ENCODE results near the gene QSOX2. TPM values are rescaled to one million over a fixed set of nuclear protein-coding genes. Genes with fewer than 3 reads are reported as not detected.

QSOX2 gene
- total and polyA plus RNA-seq, 7 donors = 0.60 to 10.1 (median 3.5) TPM

DNA sequence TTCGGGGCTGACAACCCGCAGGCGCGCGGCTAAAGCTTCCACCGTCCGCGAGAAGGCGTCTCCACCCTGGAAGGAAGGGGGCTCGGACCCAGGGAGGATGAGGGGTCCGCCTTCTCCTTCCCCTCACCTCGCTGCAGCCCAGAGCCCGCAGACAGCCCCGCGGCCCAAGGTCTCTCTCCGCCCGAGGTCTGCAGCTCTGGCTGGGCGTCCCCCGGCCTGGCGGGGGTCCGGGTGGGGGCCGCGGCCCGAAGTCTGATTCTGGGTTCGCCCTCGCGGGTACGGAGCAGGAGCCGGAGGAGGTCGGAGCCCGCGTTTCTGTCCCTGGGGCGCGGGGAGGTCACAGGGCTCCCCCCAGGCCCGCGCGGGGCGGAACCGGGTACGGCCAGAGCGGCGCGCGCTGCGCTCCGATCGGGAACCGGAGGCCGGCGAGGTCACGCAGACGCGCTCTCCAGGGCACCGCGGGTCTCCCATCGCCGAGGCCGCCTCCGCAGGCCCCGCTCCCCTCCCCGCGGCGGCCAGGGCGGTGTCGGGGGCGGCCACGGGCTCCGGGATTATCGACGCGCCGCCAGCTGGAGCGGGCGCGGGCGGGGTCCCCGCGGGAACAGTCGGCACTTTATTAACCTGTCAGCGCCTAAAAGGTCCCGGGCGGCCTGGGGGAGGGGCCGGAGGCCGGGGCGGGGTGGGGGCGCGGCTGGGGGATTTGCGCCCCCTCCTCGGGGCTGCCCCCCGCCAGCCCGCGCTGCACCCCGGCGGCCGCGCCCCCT lies 52.3 kb downstream of the QSOX2 start:
- peaks cover 0 to 12% (median 4%) of the 10 kb centered on the region in 4 donors for H3K4me1 ChIP-seq
- H3K9me3 ChIP-seq = no peaks in the 10 kb centered on the region
- TF ChIP-seq EP300 (IDR thresholded peaks at IDR 0.05) (no peak), POLR2AphosphoS5 (IDR thresholded peaks at IDR 0.05) (no peak), POLR2A (IDR thresholded peaks at IDR 0.05) (no peak)
- TF ChIP-seq, protein P1, sequence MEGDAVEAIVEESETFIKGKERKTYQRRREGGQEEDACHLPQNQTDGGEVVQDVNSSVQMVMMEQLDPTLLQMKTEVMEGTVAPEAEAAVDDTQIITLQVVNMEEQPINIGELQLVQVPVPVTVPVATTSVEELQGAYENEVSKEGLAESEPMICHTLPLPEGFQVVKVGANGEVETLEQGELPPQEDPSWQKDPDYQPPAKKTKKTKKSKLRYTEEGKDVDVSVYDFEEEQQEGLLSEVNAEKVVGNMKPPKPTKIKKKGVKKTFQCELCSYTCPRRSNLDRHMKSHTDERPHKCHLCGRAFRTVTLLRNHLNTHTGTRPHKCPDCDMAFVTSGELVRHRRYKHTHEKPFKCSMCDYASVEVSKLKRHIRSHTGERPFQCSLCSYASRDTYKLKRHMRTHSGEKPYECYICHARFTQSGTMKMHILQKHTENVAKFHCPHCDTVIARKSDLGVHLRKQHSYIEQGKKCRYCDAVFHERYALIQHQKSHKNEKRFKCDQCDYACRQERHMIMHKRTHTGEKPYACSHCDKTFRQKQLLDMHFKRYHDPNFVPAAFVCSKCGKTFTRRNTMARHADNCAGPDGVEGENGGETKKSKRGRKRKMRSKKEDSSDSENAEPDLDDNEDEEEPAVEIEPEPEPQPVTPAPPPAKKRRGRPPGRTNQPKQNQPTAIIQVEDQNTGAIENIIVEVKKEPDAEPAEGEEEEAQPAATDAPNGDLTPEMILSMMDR (IDR thresholded peaks at IDR 0.05) = no peak
- no peak for DNase-seq
- 4 to 10% methylated on average over 96 of the region's 96 CpGs for WGBS, 2 donors
- peaks cover 50 to 96% (median 88%) of the 10 kb centered on the region in 3 donors for H3K27me3 ChIP-seq
- no peak overlapping the region for H3K27ac ChIP-seq
- no peaks in the 10 kb centered on the region for H3K36me3 ChIP-seq
- H3K4me3 ChIP-seq = no peak overlapping the region
- intact Hi-C loops (cut with DNase I) = no loop called here

DNA sequence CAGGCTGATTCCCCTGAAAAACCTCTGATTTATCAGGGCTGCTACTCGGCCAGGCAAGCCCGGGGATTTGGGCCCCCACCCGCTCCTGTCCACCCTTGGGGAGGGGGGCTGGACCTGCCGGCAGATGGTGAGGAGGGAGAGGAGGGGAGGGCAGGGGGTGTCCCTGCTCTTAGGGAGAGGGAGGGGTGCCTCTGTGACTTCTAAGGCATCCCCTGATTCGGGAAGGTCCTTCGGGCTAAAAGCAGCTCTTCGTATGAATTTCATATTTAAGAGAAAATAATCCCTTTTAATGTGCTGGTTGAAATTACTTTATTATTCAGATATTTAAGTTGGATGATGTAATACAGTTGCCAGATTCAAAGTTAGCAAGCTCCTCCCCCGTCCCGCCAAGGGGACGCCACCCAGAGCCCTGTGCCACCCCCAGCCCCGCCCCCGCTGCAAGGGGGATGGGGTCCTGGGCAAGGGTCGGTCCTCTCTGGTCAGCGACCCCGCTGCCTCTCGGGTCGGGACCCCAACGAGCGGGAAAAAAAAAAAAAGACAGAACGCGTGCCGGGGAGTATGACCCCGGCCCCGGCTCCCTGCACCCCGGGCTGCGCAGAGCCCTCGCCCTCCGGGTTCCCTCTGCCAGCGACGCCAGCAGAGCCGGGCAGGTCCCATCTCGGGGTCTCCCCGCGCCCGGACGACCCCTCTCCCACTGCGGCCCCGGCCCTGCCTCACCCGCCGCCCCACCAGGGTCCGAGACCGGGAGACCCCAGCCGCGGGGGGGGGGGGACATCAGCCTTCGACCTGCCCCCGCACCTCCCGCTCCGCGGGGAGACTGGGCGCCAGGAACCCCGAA lies 53.1 kb downstream of the QSOX2 start:
- WGBS, 2 donors = 5 to 11% methylated on average over 51 of the region's 51 CpGs
- intact Hi-C loops (cut with DNase I) = no loop called here
- no peak overlapping the region for H3K27ac ChIP-seq

DNA sequence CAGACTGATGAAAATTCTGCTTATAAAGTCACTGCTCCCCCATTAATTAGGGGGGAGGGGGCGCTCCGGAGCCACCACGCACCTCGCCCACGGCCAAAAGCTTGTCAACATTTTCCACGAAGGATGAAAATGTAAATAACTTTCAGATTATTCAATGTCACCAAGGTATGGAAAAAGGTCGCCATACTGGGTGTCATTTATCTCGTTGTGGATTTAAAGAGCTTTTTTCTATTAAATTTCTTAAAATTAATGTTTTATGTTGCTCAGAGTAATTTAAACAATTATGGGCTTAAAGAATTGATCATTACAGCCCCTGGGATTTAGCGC lies 53.7 kb downstream of the QSOX2 start:
- intact Hi-C loops (cut with DNase I) = no loop called here
- TF ChIP-seq POLR2A (IDR thresholded peaks at IDR 0.05) (no peak), POLR2AphosphoS5 (IDR thresholded peaks at IDR 0.05) (no peak), EP300 (IDR thresholded peaks at IDR 0.05) (no peak)
- DNase-seq = no peak
- Histone ChIP-seq H3K27me3 (peaks cover 36 to 96% (median 85%) of the 10 kb centered on the region in 3 donors), H3K4me3 (no peak overlapping the region), H3K36me3 (no peaks in the 10 kb centered on the region), H3K4me1 (peaks cover 0 to 10% (median 2%) of the 10 kb centered on the region in 4 donors), H3K27ac (no peak overlapping the region), H3K9me3 (no peaks in the 10 kb centered on the region)
- 20 to 23% methylated on average over 9 of the region's 9 CpGs for WGBS, 2 donors

More for the DNA sequence above, 53.1 kb downstream of the QSOX2 start:
- peaks cover 42 to 96% (median 87%) of the 10 kb centered on the region in 3 donors for H3K27me3 ChIP-seq
- H3K4me1 ChIP-seq = peaks cover 0 to 10% (median 2%) of the 10 kb centered on the region in 4 donors
- no peak overlapping the region for H3K4me3 ChIP-seq
- DNase-seq = no peak
- H3K9me3 ChIP-seq = no peaks in the 10 kb centered on the region
- TF ChIP-seq EP300 (IDR thresholded peaks at IDR 0.05) (no peak), POLR2AphosphoS5 (IDR thresholded peaks at IDR 0.05) (no peak), POLR2A (IDR thresholded peaks at IDR 0.05) (no peak)
- TF ChIP-seq, protein P1 (IDR thresholded peaks at IDR 0.05) = no peak
- H3K36me3 ChIP-seq = no peaks in the 10 kb centered on the region

DNA sequence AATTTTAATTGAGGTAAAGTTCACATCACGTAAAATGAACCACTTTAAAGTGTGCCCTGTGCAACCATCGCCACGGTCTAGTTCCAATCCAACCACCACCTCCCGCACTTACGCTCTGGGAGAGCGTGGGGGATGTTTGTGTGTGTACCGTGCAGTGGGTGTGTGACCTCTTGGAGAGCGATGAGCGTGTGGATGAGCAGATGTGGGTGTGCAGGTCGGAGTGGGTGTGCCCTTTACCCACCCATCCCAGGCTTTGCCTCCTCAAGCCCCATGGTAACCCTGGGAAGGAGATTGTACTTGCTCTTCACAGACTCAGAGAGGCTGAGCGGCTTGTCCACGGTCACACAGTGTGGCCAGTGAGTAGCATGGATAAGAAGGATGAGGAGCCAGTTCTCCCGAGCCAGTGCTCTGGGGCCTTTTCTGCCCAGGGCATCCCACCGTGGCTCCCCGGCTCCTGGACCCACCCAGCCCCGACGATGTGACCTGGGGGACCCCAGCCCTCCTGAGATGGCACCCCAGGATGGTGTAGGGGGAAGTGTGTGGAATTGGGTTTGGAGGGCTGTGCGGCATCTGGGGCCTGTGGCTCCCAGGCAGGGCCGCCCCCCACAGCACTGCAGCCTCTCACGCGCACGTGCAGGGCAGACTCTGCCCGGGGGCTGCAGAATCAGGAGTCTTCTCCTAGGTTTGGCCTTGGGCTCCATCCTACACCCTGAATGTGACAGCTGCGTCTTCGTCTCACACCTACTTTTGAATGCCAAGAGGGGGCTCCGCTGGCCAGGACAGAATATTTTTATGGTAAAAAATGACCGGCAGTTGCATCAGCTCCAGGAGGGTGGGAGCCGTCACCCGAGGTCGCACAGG lies 54.3 kb downstream of the QSOX2 start:
- Histone ChIP-seq H3K4me1 (peaks cover 0 to 10% (median 2%) of the 10 kb centered on the region in 4 donors), H3K9me3 (no peaks in the 10 kb centered on the region), H3K27ac (no peak overlapping the region), H3K27me3 (peaks cover 32 to 96% (median 82%) of the 10 kb centered on the region in 3 donors), H3K36me3 (no peaks in the 10 kb centered on the region), H3K4me3 (no peak overlapping the region)
- TF ChIP-seq POLR2A (IDR thresholded peaks at IDR 0.05) = no peak
- TF ChIP-seq, protein P1 (IDR thresholded peaks at IDR 0.05) = no peak
- TF ChIP-seq POLR2AphosphoS5 (IDR thresholded peaks at IDR 0.05) = no peak
- no peak for TF ChIP-seq EP300 (IDR thresholded peaks at IDR 0.05)
- intact Hi-C loops (cut with DNase I) = no loop called here
- DNase-seq = no peak
- 47% methylated on average over 30 of the region's 30 CpGs for WGBS, 2 donors
